GM21367 (cell line): ENCODE results near the gene ZSCAN1.

Source experiments
- ATAC-seq: cut with Tn5 transposase; IDR thresholded peaks from one replicate; pipeline ENCODE4 v1.9.1; 2021; ENCODE audit not compliant: unreplicated experiment

The ZSCAN1 gene

DNA sequence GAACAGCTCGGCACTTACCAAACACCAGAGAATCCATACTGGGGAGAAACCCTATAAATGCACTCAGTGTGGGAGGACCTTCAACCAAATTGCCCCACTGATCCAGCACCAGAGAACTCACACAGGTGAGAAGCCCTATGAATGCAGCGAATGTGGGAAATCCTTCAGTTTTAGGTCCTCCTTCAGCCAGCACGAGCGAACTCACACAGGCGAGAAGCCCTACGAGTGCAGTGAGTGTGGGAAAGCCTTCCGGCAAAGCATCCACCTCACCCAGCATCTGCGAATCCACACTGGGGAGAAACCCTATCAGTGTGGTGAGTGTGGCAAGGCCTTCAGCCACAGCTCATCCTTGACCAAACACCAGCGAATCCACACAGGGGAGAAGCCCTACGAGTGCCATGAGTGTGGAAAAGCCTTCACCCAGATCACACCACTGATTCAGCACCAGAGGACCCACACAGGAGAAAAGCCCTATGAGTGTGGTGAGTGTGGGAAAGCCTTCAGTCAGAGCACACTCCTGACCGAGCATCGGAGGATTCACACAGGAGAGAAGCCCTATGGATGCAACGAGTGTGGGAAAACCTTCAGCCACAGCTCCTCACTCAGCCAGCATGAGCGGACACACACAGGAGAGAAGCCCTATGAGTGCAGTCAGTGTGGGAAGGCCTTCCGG is 33.6 kb downstream of the ZSCAN1 start:
- no peak for ATAC-seq

DNA sequence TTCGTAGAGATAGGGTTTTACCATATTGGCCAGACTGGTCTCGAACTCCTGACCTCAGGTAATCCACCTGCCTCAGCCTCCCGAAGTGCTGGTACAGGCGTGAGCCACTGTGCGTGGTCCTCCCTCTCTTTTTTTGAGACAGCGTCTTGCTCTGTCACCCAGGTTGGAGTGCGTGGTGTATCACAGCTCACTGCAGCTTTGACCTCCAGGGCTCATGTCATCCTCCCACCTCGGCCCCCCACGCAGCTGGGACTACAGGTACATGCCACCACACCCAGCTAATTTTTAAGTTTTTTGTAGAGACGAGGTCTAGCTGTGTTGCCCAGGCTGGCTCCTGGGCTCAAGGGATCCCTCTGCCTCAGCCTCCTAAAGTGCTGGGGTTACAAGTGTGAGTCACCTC is 46.0 kb downstream of the ZSCAN1 start:
- ATAC-seq = no peak

DNA sequence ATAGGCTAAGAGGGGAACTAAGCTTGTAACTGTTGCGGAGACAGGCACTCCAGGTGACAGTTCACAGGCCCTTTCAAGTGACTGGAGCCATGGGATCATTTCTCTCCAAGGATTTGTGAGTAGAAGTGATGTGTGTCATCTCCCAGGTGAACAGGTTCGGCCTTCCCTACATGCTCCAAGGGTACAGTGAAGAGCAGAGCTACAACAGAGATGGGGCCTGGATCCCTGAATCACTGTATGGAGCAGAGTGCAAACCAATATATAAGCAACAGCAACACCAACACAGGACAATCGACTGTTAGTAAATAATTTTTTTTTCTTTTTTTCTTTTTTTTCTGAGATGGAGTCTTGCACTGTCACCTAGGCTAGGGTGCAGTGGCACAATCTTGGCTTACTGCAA is 49.2 kb downstream of the ZSCAN1 start:
- ATAC-seq = no peak

DNA sequence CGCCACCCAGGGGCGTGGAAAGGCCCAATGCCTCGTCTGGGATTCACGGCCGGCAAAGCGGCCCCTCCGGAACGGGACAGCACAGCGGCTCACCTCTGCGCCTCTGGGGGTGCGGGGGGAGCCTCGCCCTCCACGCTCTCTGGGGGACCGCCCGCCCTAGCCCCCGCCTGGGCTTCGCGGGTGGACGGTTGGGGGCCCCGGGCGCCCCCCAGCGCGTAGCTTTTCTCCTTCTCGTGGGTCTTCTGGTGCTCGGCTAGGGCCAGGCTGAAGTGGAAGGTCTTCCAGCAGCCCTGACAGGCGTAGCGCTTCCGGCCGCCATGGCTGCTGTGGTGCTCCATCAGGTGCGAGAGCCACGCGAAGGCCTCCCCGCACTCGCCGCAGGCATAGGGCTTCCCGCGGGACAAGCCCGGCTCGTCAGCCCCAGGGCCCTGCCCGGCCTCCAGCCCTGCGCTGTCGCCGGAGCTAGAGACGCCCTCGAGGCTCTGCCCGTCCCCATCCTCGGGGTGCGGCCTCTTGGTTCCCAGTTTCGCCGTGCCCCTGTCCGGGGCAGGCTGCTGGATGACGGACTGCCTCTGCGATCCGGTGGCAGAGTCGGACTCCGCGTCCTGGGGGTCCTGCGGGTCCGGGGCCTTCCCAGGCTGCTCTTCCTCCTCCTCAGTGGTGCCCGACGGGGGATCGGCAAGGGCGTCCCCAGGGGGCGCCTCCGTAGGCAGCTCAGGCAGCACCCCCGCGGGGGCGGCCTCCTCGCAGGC is 50.9 kb downstream of the ZSCAN1 start:
- no peak for ATAC-seq

DNA sequence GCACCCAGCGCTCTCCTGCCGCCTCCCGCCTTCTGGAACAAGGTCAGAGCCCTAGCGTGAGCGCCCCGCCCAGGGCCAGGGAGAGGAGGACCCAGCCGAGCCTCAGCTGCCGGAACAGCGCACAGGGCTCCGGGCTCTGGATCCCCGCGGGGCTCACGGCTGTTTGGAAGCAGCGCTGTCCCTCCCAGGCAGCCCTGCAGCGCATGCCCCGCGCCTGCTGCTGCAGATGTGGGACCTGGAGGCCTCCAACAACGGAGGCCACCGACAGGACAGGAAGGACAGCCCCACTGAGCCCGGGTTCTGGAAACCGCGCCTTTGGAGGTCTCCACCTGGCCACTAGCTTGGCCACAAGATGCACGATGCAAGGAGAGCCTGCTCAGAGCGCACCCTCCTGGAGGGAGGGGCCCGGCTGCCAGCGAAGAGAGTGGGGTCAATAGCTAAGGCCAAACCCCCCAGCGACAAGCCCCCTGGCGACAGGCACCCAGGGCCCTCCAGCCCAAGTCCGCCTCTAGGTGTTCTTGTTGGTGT is 51.6 kb downstream of the ZSCAN1 start:
- no peak for ATAC-seq

DNA sequence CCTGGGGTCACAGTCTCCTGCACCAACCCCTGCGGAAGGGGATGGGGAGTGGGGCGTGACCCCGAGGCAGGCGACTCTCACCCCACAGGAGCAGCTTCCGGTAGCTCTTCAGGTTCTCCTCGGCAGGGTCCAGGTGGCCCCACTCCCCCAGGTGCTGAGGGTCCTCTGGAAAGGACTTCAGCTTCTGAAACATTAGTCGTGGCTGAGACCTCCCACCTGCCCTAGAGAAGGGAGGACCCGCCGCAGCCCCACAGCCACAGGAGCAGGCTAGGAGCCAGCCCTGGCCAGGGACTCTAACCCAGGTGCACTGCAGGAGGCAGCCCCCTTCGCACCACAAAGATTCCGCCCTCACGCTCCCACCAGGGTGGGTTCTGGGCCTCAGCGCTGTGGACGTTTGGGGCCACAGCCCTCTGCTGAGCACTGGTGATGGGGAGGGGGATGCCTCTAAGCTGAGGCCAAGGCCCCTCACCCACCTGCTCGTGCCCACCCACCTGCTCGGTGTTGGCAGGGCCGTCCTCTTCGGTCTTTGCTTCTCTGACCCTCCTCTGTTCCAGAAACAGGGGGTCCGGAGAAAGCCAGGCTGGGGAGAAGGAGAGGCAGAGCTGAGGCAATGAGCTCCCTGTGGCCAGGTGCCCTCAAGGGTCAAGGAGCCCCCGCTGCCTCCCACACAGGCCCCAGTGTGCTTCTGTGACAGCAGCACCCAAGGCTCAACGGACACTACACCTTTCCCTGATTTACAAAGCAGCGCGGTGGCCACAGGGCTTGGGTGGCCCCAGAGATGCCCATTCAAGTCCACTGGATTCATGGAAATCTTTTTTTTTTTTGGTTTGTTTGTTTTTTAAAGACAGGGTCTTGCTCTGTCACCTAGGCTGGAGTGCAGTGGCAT is 53.2 kb downstream of the ZSCAN1 start:
- ATAC-seq = no peak

DNA sequence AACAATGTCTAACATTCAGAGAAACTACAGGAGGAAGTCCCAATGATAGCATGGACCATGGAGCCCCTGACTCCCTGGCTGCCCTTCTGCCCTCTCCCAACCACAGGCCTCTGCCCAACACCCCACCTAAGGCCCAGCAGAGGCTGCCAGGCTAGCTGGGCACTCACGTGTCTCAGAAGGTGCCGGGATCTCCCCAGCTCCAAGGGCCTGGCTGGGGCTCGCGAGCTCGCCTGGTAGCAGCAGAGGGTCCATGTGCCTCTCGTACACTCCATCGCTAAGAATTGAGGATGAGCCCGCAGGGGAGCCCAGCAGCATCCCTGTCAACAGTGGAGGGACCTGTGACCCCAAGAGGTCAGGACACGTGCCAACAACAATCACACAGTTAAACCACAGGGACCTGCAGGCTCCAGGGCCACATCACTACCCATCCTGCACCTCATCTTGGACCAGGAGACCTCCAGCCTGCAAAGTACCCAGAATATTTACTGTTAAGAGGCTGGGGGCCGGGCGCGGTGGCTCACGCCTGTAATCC is 54.8 kb downstream of the ZSCAN1 start:
- no peak for ATAC-seq

DNA sequence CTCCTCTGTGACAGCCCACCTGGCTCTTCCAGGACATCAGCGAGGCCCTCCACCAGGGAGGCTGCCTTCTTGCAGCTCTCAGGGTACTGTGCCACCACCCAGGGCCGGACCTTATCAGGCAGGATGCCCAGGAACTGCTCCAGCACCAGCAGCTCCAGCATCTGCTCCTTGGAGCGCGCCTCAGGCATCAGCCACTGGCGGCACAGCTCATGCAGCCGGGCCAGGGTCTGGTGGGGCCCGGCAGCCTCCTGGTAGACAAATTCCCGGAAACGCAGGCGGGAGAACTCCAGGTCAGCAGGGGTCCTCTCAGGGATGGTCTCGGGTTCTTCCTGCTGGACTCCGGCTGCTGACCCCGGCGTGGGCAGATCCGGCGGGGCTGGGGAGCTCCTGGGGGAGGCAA is 56.0 kb downstream of the ZSCAN1 start:
- no peak for ATAC-seq

DNA sequence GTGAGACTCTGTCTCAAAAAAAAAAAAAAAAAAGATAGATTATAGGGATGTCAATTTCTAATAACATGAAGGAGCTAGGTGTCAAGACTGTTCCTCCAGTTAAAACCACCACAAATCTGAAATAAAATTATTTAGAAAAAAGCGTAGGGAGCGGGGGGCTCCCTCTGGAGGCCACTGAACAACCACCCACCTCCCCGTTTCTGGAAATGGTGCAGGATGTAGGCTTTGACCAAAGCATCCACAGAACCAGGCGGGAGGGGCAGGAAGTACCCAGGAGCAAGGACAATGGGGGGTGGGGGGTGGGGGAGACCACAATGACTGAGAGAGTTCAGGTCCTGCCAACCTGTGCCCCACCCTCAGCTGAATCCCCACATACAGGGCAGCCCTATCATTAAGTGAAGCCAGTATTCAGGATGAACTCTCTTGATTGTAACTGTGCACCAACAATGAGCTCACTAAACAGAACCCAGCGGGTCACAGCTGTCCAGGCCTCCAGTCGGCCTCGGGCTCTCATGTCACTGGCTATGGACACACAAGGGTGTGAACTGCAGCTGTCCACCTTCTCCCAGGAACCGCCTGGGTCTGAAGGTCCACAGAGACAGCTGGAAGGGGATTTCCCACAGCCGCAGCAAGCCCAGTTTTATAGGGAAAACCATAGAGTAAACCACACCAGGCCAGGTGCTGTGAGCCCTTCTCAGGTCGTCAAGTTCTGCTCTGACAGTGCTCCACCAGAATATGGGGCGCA is 57.6 kb downstream of the ZSCAN1 start:
- no peak for ATAC-seq

DNA sequence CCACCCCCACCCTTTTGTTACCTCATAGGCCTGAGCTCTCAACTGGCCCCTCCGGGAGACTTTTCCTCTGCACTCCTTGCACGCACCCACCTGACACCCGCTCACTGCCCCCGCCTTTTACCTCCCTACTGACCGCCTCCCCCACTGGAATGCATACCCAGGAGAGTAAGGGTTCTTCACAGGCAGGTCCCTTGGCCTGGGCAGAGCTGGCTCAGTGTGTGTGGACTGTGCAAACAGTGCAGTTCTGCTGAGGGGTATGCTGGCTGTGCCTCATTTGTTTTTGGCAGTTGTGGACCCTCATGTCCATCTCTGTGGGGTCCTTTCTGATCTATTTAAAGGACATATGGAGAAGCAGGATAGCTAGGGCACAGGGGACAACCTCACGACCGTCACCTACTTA is 59.2 kb downstream of the ZSCAN1 start:
- no peak for ATAC-seq

DNA sequence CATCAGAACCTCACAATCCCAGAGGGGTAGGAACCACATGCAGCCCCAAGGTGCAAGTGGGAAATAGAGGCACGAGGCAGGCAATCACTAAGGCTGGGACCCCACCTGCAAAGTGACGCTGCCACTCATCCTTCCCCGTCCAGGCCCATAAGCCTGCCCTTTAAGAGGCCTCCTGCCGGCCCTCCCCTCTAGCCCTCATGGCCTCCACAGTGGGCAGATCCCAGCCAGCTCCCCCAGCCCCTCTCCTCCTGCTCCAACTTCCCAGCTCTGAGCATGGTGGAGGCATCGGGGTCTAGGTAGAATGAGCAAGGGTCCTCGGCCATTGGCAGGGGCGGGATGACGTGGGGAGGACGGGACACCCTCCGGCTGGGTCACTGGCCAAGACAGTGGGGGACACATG is 61.5 kb downstream of the ZSCAN1 start:
- ATAC-seq = no peak

DNA sequence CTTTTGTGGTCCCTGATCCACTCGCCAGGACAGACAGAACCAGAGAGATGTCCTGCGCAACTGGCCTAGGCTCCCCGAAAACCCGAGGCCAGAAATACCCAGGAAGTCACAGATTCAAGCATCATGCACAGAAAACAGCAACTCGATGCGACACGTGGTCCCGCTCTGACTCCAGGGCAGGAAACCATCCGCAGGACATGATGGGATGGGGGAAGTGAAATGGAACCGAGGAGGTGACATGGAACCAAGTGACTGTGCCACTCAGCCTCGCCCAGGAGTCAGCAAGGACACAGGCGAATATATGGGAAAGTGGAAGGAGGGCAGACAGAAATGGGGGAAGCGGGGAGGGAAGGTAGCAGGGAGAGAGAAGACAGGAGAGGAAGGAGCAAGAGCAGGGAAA is 63.1 kb downstream of the ZSCAN1 start:
- ATAC-seq = no peak

DNA sequence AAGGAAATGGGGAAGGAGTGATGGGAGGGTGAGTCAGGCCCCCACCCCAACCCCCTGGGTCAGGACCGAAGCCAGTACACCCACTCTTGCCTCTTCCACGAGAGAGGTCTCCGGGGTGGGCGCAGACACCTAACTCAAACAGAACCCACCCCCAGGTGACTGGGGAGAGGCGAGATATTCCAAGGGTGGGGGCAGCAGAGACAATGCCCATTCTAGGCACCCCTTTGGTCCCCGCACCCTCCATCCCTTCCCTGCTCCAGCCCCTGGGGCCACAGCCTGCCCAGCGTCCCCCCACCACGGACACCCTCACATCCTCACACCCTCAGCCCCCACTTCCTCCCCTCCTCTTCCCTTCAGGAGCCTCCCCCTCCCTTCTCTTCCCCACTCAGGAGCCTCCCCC is 63.5 kb downstream of the ZSCAN1 start:
- no peak for ATAC-seq

DNA sequence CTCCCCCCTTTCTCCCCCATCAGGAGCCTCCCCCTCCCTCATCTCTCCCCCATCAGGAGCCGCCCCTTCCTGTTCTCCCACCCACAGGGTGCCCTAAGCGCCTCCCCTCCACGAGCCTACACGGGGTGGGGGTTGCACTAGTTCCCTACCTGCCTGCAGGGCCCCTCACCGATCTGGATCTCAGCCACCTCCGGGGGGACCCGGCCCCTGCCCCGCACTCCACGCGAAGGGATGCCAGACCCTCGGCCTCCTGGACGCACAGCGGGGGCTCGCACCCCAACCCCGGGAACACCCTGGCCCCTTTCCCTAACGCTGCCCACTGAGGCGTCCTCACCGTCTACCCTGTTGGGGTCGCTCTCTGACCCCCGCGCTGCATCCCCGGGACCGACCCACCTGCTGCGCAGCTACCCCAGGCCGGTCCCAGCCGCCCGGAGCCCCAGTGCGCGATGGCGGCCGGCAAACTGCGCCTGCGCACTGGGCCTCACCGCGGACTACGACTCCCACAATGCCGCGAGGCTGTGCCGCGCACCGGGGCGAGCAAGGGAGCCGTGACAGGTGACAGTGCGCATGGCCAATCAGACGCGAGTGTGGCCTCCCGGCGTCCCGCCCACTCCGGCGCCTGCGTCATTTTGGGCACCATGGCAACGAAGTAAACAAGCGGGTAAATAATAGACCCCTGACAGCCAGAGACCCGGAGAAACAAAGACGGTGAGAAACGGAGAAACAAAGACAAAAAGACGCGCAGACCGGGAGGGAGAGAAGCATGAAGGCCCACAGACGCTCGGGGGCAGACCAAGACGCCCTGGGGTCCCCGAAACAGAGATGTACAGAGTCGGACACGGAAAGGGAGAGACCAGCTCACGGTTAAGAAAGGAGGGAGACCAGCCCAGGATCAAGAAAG is 64.2 kb downstream of the ZSCAN1 start, which contains the start of gene ZSCAN18:
ZSCAN18 (minus strand) TSS at position 451 of the 901 bp plus-strand sequence. CDS start 7,964 bp downstream, outside the sequence.
- peak; percentile 67 for ATAC-seq

DNA sequence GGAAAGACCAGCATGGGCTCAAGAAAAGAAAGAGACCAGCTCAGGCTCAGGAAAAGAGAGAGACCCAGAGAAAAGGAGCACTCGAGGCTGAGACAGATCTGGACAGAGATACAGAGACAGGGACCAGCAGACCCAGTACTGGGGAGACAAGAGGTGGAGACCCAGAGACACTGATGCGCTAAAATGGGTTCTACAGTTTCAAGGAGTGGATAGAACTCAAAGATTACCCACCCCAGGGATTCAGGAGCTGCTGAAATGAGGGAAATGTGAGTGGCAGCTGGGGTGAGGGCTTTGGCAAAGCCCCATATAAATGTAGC is 64.8 kb downstream of the ZSCAN1 start:
- ATAC-seq = no peak
